ENCODE results near the gene FLNC. TPM values are rescaled to one million over a fixed set of nuclear protein-coding genes. Genes with fewer than 3 reads are reported as not detected.

Gene FLNC
- total RNA-seq, 4 donors from 2014 or later: 3.8 to 5.1 (median 4.3) TPM

- H3K36me3 ChIP-seq: no peaks in the 10 kb centered on the region
- TF ChIP-seq CTCF (IDR thresholded peaks at IDR 0.05): no peak
- no peak for TF ChIP-seq EP300 (IDR thresholded peaks at IDR 0.05)
- no peak for TF ChIP-seq POLR2A (IDR thresholded peaks at IDR 0.05)
- no peak for TF ChIP-seq POLR2AphosphoS5 (IDR thresholded peaks at IDR 0.05)
- no peak overlapping the region for H3K27ac ChIP-seq
- 74% methylated on average over 10 of the region's 10 CpGs for WGBS
- H3K4me1 ChIP-seq: peaks cover 25% of the 10 kb centered on the region
- peak in 1 of 2 donors; percentile 53 for DNase-seq (ENCODE audit: low spot score in 2 of 2)
- H3K27me3 ChIP-seq: no peaks in the 10 kb centered on the region
- no peaks in the 10 kb centered on the region for H3K9me3 ChIP-seq
- no peak overlapping the region for H3K4me3 ChIP-seq
Measured at GRCh38 chr7:128792471-128793180, 37.6 kb upstream of the FLNC start.

DNA sequence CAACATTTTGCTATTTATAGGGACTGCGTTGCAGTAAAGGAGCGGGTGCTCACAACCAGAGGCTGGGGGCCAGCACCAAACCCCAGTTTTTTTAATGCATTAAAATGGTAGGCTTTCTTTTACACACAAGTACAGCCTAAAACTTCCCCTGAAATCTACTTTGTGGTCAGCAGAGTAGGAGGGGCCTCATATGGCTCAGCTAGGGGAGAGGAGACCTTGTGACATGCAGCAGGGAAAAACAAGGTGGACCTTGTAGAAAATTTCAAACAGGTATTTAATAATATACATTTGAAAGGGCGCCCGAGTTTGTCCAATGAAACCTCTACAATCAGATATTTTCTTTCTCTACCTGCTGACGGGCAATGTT, 37.0 kb upstream of the FLNC start:
- H3K27me3 ChIP-seq: no peaks in the 10 kb centered on the region
- no peak overlapping the region for H3K27ac ChIP-seq
- peaks cover 25% of the 10 kb centered on the region for H3K4me1 ChIP-seq
- DNase-seq (ENCODE audit: low spot score in 2 of 2): no peak
- H3K36me3 ChIP-seq: no peaks in the 10 kb centered on the region
- H3K4me3 ChIP-seq: no peak overlapping the region
- no peaks in the 10 kb centered on the region for H3K9me3 ChIP-seq
- TF ChIP-seq POLR2AphosphoS5 (IDR thresholded peaks at IDR 0.05) (no peak), EP300 (IDR thresholded peaks at IDR 0.05) (no peak), CTCF (IDR thresholded peaks at IDR 0.05) (no peak), POLR2A (IDR thresholded peaks at IDR 0.05) (no peak)
- WGBS: 96% methylated on average over 5 of the region's 5 CpGs

GRCh38 chr7:128794020-128794419, 36.2 kb upstream of the FLNC start:
- H3K36me3 ChIP-seq: no peaks in the 10 kb centered on the region
- H3K27ac ChIP-seq: no peak overlapping the region
- TF ChIP-seq POLR2A (IDR thresholded peaks at IDR 0.05): no peak
- no peak for TF ChIP-seq POLR2AphosphoS5 (IDR thresholded peaks at IDR 0.05)
- no peak for TF ChIP-seq EP300 (IDR thresholded peaks at IDR 0.05)
- TF ChIP-seq CTCF (IDR thresholded peaks at IDR 0.05): no peak
- peak in 1 of 2 donors; percentile 36 for DNase-seq (ENCODE audit: low spot score in 2 of 2)
- no peaks in the 10 kb centered on the region for H3K9me3 ChIP-seq
- 88% methylated on average over 3 of the region's 3 CpGs for WGBS
- peaks cover 25% of the 10 kb centered on the region for H3K4me1 ChIP-seq
- H3K4me3 ChIP-seq: no peak overlapping the region
- H3K27me3 ChIP-seq: no peaks in the 10 kb centered on the region

GRCh38 chr7:128794436-128794835, 35.8 kb upstream of the FLNC start:
- Histone ChIP-seq H3K27me3 (no peaks in the 10 kb centered on the region), H3K4me1 (peaks cover 25% of the 10 kb centered on the region), H3K9me3 (no peaks in the 10 kb centered on the region), H3K4me3 (no peak overlapping the region), H3K36me3 (no peaks in the 10 kb centered on the region), H3K27ac (no peak overlapping the region)
- DNase-seq (ENCODE audit: low spot score in 2 of 2): peak in 1 of 2 donors; percentile 51
- WGBS: 88% methylated on average over 8 of the region's 8 CpGs
- TF ChIP-seq CTCF (IDR thresholded peaks at IDR 0.05): no peak
- no peak for TF ChIP-seq POLR2A (IDR thresholded peaks at IDR 0.05)
- no peak for TF ChIP-seq EP300 (IDR thresholded peaks at IDR 0.05)
- no peak for TF ChIP-seq POLR2AphosphoS5 (IDR thresholded peaks at IDR 0.05)

- WGBS: 85% methylated on average over 4 of the region's 4 CpGs
- peaks cover 25% of the 10 kb centered on the region for H3K4me1 ChIP-seq
Measured at GRCh38 chr7:128795129-128795528, 35.1 kb upstream of the FLNC start.

More at GRCh38 chr7:128795129-128795528, 35.1 kb upstream of the FLNC start:
- H3K36me3 ChIP-seq: no peaks in the 10 kb centered on the region
- H3K4me3 ChIP-seq: no peak overlapping the region
- H3K27me3 ChIP-seq: no peaks in the 10 kb centered on the region
- no peak for TF ChIP-seq CTCF (IDR thresholded peaks at IDR 0.05)
- TF ChIP-seq POLR2AphosphoS5 (IDR thresholded peaks at IDR 0.05): no peak
- TF ChIP-seq EP300 (IDR thresholded peaks at IDR 0.05): no peak
- no peak for TF ChIP-seq POLR2A (IDR thresholded peaks at IDR 0.05)
- no peaks in the 10 kb centered on the region for H3K9me3 ChIP-seq
- H3K27ac ChIP-seq: no peak overlapping the region
- DNase-seq (ENCODE audit: low spot score in 2 of 2): peak in 1 of 2 donors; percentile 17

Data from suprapubic skin (tissue), 4 donors.